GM20000 (cell line): ENCODE data around the gene HIRA.
A peak's percentile ranks its signal among the peaks of the same experiment; 100 is the strongest.

Experiments
- DNase-seq: peaks from one replicate; pipeline ENCODE4 v3.0.0; 2012; ENCODE audit warnings: low spot score
- TF ChIP-seq, protein P1 (sequence below): IDR thresholded peaks from 2 replicates; pipeline ENCODE4 v1.5.1; 2012; ENCODE audit warnings: mild to moderate bottlenecking, control low read depth; ENCODE audit errors: extremely low read depth, missing control alignments

Gene HIRA

DNA sequence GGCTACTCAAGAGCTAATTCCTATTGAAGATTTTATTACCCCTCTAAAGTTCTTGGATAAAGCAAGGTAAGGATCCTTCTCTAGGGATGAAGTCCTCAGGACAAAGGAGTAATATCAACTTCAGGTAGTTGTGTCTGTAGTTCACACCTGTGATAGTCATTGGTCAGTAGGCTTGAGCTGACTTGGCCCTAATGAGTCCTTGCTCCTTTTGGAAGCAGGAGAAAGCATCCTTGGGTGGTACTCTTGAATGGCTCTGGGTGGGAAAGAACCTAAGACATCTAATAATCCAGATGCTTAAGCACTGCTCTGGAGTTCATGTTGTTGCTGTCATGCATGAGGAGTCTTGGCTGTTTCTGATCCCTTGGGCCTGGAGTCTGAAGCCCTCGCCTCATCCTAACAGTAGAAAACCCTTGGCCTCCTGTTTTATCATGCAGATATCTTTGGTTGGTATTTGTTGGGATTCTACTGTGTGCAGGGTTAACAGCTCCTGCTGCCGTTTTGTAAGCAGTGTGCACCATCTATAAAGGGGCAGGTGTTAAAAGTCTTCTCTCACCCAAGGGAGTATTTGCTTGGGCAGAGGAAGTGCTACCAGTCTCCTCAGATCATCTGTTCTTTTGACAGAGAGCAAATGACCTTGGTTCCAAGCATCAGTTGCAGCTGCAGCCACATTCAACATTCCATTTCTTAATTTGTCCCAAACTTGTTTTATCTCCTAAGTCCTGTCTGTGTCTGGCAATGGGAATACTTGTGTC lies 3.5 kb upstream of the HIRA start:
- TF ChIP-seq, protein P1, sequence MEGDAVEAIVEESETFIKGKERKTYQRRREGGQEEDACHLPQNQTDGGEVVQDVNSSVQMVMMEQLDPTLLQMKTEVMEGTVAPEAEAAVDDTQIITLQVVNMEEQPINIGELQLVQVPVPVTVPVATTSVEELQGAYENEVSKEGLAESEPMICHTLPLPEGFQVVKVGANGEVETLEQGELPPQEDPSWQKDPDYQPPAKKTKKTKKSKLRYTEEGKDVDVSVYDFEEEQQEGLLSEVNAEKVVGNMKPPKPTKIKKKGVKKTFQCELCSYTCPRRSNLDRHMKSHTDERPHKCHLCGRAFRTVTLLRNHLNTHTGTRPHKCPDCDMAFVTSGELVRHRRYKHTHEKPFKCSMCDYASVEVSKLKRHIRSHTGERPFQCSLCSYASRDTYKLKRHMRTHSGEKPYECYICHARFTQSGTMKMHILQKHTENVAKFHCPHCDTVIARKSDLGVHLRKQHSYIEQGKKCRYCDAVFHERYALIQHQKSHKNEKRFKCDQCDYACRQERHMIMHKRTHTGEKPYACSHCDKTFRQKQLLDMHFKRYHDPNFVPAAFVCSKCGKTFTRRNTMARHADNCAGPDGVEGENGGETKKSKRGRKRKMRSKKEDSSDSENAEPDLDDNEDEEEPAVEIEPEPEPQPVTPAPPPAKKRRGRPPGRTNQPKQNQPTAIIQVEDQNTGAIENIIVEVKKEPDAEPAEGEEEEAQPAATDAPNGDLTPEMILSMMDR: no peak

DNA sequence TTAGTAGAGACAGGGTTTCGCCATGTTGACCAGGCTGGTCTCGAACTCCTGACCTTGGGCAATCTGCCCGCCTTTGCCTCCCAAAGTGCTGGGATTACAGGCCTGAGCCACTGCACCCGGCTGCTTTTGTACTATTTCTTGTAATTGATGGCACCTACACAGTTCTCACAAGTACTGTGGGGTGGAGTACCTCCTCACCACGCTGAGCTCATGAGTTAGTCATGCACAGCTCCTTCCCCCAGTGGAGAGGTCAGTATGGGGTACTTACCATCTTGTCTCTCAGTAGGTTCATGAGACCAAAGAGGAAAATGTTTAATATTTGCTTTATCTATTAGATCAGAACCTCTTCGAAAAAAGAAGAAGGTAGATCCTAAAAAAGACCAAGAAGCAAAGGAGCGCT lies 2.9 kb upstream of the HIRA start:
- TF ChIP-seq, protein P1: no peak
- no peak for DNase-seq

More for the DNA sequence above, 3.5 kb upstream of the HIRA start:
- DNase-seq: no peak

DNA sequence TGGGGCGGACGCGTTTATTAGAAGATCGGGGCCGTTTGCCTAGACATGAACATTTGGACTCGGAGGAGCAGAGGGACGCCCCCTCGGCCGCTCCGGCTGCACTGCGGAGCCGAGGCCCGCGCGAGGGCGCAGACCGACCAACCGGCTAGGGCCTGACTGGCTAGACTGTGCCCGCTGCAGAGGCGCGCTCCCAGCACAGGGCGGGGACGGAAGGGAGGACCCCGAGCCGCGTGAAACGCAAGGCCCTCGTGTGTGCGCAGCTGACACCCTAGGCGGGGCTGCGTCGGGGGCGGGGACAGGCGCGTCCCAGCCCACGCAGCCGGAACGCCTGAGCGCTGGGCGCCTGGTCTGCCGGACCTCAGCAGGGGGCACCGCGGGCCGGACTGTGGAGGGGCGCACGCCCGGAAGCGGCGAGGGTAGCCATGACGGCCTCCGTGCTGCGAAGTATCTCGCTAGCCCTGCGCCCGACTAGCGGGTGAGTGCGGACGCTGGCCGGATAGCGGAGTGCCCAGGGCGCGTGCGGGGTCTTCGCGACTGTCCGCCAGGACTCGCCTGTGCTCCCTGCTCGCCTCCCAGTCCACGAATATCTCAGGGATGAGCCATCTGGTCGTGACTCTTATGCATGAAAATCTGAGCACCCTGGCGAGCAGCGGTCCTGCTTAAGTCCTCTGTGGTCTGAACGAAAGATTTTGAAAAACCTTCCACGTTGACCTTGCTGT lies 759 bp upstream of the HIRA start, which contains the start of gene MRPL40:
Gene MRPL40 (plus strand): TSS at position 413 of the 719 bp plus-strand sequence. CDS start 10 bp downstream, at position 423.
- TF ChIP-seq, protein P1: no peak
- DNase-seq: peak; percentile 98

DNA sequence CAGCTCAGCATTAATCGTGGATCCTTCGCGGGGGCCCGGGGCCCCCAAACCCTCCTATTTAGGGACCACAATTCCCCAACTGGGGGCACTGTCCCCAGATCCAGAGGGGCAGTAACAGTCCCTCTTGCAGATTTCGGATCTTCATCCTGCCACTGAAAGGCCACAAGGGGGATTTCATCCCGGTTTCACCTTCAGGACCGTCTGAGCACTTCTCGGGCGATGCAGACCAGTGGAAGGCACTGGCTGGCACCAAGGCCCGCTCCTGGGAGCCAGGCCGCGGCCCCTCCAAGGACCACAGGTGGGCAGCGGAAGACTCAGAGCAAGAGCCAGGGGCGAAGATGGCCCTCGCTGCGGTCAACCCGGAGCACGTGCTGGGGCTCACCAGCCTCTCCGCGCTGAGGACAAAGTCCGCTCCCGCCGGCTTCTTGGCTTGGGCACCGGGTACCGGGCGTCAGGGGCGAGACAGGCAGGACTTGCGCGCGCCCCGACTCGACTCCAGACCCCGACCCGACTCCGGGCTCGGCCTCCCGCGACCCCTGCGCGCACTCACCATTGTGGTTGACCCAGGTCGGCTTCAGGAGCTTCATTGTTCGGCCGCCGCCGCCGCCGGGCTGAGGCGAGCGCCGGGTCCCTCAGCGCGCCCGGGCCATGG lies 517 bp downstream of the HIRA start:
- DNase-seq: peak; percentile 38

DNA sequence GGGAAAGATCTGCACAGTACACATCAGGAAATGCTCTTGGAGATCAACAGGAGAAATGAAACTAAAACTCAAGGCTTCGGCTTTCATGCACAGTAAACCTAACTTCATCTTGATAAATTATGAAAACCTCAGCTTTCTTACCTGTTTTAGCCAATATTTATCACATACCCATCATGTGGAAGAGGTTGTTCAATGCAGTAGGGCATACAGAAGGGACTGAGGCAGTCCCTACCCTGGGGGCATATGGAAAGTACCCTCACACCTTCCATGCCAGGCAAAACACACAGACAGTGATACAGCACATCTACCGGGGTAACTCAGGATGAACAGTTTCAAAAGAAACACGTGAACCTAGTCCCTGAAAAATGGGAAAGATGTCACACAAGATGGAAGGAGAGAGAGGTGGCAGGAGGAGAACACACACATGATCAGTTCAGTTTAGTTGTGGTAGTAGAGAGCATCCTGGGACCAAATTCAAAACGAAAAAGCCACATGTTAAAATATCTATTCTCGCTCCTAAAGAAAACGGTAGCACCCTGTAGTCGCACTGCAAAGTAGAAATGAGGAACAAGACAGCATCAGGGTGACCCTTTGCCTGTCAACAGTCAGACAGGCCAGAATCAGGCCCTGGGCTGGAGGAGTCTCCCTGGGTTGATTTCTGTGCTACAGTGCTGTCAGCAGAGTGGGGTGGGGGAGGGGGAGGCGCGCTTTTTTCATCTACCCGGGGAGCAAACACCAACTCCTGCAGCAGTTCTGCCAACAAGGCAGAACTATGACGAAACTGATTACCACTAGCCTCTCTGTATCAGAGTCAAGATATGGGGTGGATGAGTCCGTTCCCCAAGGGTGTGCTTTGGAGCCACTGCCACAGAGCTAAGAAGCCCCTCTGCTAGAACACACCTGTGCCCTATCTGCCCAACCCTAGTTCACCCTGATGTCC lies 1.3 kb downstream of the HIRA start:
- TF ChIP-seq, protein P1: no peak
- peak; percentile 46 for DNase-seq

More for the DNA sequence above, 517 bp downstream of the HIRA start:
- TF ChIP-seq, protein P1: no peak

DNA sequence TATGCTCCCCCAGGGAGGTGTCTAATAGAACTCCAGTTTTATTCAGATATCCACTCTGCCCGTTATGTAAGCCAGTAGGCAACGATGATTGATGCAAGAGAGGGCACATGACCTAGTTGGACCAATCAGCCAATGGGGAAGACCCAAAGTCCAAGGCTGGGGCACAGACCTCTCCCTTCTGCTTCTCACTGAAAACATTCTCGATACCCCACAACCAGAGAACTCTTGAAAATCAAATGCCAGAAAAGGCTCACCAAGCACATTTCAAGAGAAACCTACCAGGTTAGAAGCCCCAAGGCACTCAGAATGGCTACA lies 7.4 kb downstream of the HIRA start:
- TF ChIP-seq, protein P1: no peak
- no peak for DNase-seq
